Liver (tissue), 9 donors: ENCODE data around the gene JCHAIN. TPM values are rescaled to one million over a fixed set of nuclear protein-coding genes. Genes with fewer than 3 reads are reported as not detected.
A peak's percentile ranks its signal among the peaks of the same experiment; 100 is the strongest.
"Not testable (repeated sequence)": the region's sequence is repeated elsewhere in the genome, so short reads cannot be mapped to it uniquely, and the experiment has no call there.

Experiments
- DNase-seq: peaks from one replicate; pipeline ENCODE4 v3.0.0-alpha.2; 2017; ENCODE audit warnings: low spot score
- H3K27ac ChIP-seq, 2 donors: one replicate each; pipeline ENCODE4 v1.7.0; 2013; ENCODE audit warnings: inconsistent platforms in 2 of 2, low read length in 2 of 2, control low read depth in 1 of 2, low read depth in 1 of 2, mild to moderate bottlenecking in 1 of 2
- H3K27me3 ChIP-seq, 4 donors: one replicate each; pipeline versions ENCODE4 v1.6.1 to v1.7.0; 2013; ENCODE audit warnings: low read length in 3 of 4, inconsistent platforms in 1 of 4, mild to moderate bottlenecking in 1 of 4, moderate library complexity in 1 of 4; ENCODE audit not compliant: control insufficient read depth in 4 of 4, insufficient read depth in 4 of 4
- H3K36me3 ChIP-seq, 4 donors: one replicate each; pipeline versions ENCODE4 v1.6.1 to v1.7.0; 2013; ENCODE audit warnings: low read length in 3 of 4, mild to moderate bottlenecking in 3 of 4, low read depth in 1 of 4, moderate library complexity in 1 of 4; ENCODE audit not compliant: control insufficient read depth in 4 of 4, insufficient read depth in 3 of 4
- H3K4me1 ChIP-seq, 4 donors: one replicate each; pipeline versions ENCODE4 v1.6.1 to v1.7.0; 2013; ENCODE audit warnings: low read length in 3 of 4, mild to moderate bottlenecking in 3 of 4, moderate library complexity in 1 of 4; ENCODE audit not compliant: control insufficient read depth in 4 of 4, insufficient read depth in 4 of 4
- H3K4me3 ChIP-seq, 3 donors: one replicate each; pipeline versions ENCODE4 v1.6.1 to v1.7.0; 2013; ENCODE audit warnings: low read length in 3 of 3, control low read depth in 1 of 3, low read depth in 1 of 3, mild to moderate bottlenecking in 1 of 3
- H3K9ac ChIP-seq, 2 donors: one replicate each; pipeline ENCODE4 v1.7.0; 2013; ENCODE audit warnings: low read length in 2 of 2, mild to moderate bottlenecking in 2 of 2, moderate library complexity in 2 of 2, control low read depth in 1 of 2, low read depth in 1 of 2
- H3K9me3 ChIP-seq, 4 donors: one replicate each; pipeline versions ENCODE4 v1.6.1 to v1.7.0; 2013; ENCODE audit warnings: low read length in 3 of 4; ENCODE audit not compliant: control insufficient read depth in 4 of 4
- ATF3 ChIP-seq: IDR thresholded peaks from 2 replicates; pipeline ENCODE4 v1.6.1; 2016; ENCODE audit warnings: antibody characterized with exemption
- EGR1 ChIP-seq, 2 donors: IDR thresholded peaks; 2 replicates each; pipeline ENCODE4 v1.6.1; 2016 to 2018; ENCODE audit warnings: antibody characterized with exemption in 2 of 2, low read depth in 2 of 2
- FOXA1 ChIP-seq: IDR thresholded peaks from 2 replicates; pipeline ENCODE4 v1.6.1; 2016; ENCODE audit warnings: antibody characterized with exemption
- FOXA2 ChIP-seq: IDR thresholded peaks from 2 replicates; pipeline ENCODE4 v1.6.1; 2016; ENCODE audit warnings: antibody characterized with exemption
- GABPA ChIP-seq, 2 donors: IDR thresholded peaks in 1 of 2; conservative IDR thresholded peaks in 1 of 2; 2 replicates each; pipeline ENCODE4 v1.6.1; 2016; ENCODE audit warnings: antibody characterized with exemption in 2 of 2, mild to moderate bottlenecking in 1 of 2, moderate library complexity in 1 of 2
- HNF4A ChIP-seq, 2 donors: conservative IDR thresholded peaks; 2 replicates each; pipeline ENCODE4 v1.6.1; 2016; ENCODE audit warnings: antibody characterized with exemption in 2 of 2, mild to moderate bottlenecking in 2 of 2
- HNF4G ChIP-seq: IDR thresholded peaks from 2 replicates; pipeline ENCODE4 v1.6.1; 2016; ENCODE audit warnings: antibody characterized with exemption
- NR2F2 ChIP-seq: IDR thresholded peaks from 2 replicates; pipeline ENCODE4 v1.6.1; 2016; ENCODE audit warnings: antibody characterized with exemption
- REST ChIP-seq: IDR thresholded peaks from 2 replicates; pipeline ENCODE4 v1.6.1; 2016; ENCODE audit warnings: antibody characterized with exemption, mild to moderate bottlenecking
- RXRA ChIP-seq, 2 donors: IDR thresholded peaks; 2 replicates each; pipeline ENCODE4 v1.6.1; 2017 to 2018; ENCODE audit warnings: antibody characterized with exemption in 2 of 2, mild to moderate bottlenecking in 1 of 2
- SP1 ChIP-seq: IDR thresholded peaks from 2 replicates; pipeline ENCODE4 v1.6.1; 2018; ENCODE audit warnings: antibody characterized with exemption, mild to moderate bottlenecking
- YY1 ChIP-seq: IDR thresholded peaks from 2 replicates; pipeline ENCODE4 v1.6.1; 2016; ENCODE audit warnings: antibody characterized with exemption, mild to moderate bottlenecking
- ZBTB33 ChIP-seq: IDR thresholded peaks from 2 replicates; pipeline ENCODE4 v1.6.1; 2016; ENCODE audit warnings: antibody characterized with exemption
- WGBS: extraction: QIAGEN DNeasy Blood & Tissue Kit; methylation state at CpG from one replicate; pipeline ENCODE4 v1.1.7; 2013; 5-methylcytosine and 5-hydroxymethylcytosine counted together
- polyA plus RNA-seq, 2 donors: library from polyadenylated mRNA; stranded (reverse) in 1 of 2; unstranded in 1 of 2; fragments of 200-250 nt in 1 of 2; fragments of >200 nt in 1 of 2; fragmentation: Nextera tagmentation in 1 of 2; extraction: Ambion mirVana in 1 of 2; gene quantifications; one replicate each; pipeline versions ENCODE4 v1.2.1 to v1.2.3, GENCODE V29; 2013 to 2015
- total RNA-seq, 2 donors: library from RNA; depleted of rRNA; stranded (reverse); fragments of >200 nt; gene quantifications; one replicate each; pipeline ENCODE4 v1.2.3, GENCODE V29; 2014
- TF ChIP-seq, protein P1 (sequence below): fragments of 150-350 bp; IDR thresholded peaks from 2 replicates; pipeline ENCODE4 v1.5.1; 2017; ENCODE audit warnings: improper control_type of control experiment, low read depth, low read length; ENCODE audit not compliant: missing input control
- donor health status: healthy.
- donor health status: healthy.
- donor health status: healthy.
- donor health status: healthy.
- donor health status: healthy.

Gene JCHAIN
- total and polyA plus RNA-seq, 4 donors = 2.1 to 69.5 (median 9.7) TPM

DNA sequence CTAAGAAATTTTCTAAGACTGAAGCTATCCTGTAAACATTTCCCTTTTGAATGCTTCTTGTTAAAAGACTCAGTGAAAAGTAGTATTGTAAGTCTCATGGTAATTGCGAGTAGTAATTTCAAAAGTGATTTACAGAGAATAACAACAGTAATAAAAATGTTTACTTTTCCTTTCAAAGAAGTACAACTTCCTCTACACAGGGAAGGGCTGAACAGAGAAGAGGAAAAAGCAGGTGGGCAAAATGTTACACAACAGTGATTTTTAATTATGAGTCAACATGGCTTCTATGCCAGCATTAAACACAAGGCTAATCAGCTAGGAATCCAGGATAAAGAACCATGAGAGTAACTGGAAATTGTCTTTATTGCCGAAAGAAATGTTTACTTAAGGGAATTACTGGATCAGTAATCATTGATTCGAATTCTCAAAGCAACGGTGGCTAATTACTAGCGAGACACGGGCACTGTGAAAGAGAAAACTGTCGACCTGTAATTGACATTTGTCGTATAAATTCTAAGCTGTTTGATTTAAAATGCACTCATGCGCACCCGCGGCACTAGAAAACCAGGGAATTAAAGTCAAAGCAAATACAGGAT lies 37.4 kb upstream of the JCHAIN start:
- H3K9ac ChIP-seq = peak overlapping the region; percentile 83 to 87
- H3K9me3 ChIP-seq = no peaks in the 10 kb centered on the region
- no peaks in the 10 kb centered on the region for H3K27me3 ChIP-seq
- H3K36me3 ChIP-seq = no peaks in the 10 kb centered on the region
- H3K4me3 ChIP-seq = peak overlapping the region; percentile 74 to 100 (median 84)
- peak overlapping the region; percentile 97 to 99 for H3K27ac ChIP-seq
- peaks cover 0 to 17% (median 8%) of the 10 kb centered on the region in 4 donors for H3K4me1 ChIP-seq
- TF ChIP-seq FOXA2 (peak; percentile 41), GABPA (IDR thresholded peaks at IDR 0.05 in 1 of 2, conservative IDR thresholded peaks at IDR 0.05 in 1 of 2) (peak in 1 of 2 donors; percentile 0), HNF4A (conservative IDR thresholded peaks at IDR 0.05) (no peak), SP1 (peak; percentile 15), ATF3 (no peak), NR2F2 (no peak), EGR1 (IDR thresholded peaks at IDR 0.05; ENCODE audit: low read depth in 2 of 2) (no peak), HNF4G (no peak), REST (peak; percentile 7), YY1 (peak; percentile 72)
- 3% methylated on average over 11 of the region's 11 CpGs for WGBS
- DNase-seq = no peak

- not testable (repeated sequence) for H3K9ac ChIP-seq, DNase-seq, H3K9me3 ChIP-seq, H3K4me3 ChIP-seq, H3K27me3 ChIP-seq, H3K27ac ChIP-seq, H3K36me3 ChIP-seq
- WGBS = 70% methylated on average over 2 of the region's 2 CpGs
- peaks cover 0 to 17% (median 7%) of the 10 kb centered on the region in 4 donors for H3K4me1 ChIP-seq
Observed at GRCh38 chr4:70702592-70702991, 36.3 kb upstream of the JCHAIN start.

DNA sequence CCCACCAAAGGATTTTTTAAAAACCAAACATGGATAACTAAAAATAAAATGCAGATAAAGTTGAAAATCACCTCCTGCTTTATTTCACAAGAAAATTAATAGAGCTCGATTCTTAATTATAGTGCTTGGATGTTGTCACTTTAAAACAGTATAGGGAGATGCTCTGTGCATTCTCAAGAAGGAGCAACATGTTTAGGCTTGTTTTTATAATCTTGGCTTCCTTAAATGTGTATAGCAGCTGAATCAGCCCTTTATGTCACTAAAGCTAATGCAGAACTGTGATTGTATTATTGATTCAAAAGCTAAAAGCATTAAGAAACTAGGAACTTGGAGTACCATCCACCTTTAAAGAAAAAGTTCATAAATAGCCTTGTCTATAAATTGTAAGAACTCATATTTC lies 35.0 kb upstream of the JCHAIN start:
- H3K4me3 ChIP-seq = no peak overlapping the region
- H3K27ac ChIP-seq = no peak overlapping the region
- H3K36me3 ChIP-seq = no peaks in the 10 kb centered on the region
- H3K27me3 ChIP-seq = no peaks in the 10 kb centered on the region
- no peak overlapping the region for H3K9ac ChIP-seq
- 94% methylated on average over 1 of the region's 1 CpG for WGBS
- TF ChIP-seq EGR1 (IDR thresholded peaks at IDR 0.05; ENCODE audit: low read depth in 2 of 2) = no peak
- no peak for TF ChIP-seq RXRA (IDR thresholded peaks at IDR 0.05)
- no peak for TF ChIP-seq GABPA (IDR thresholded peaks at IDR 0.05 in 1 of 2, conservative IDR thresholded peaks at IDR 0.05 in 1 of 2)
- TF ChIP-seq, protein P1, sequence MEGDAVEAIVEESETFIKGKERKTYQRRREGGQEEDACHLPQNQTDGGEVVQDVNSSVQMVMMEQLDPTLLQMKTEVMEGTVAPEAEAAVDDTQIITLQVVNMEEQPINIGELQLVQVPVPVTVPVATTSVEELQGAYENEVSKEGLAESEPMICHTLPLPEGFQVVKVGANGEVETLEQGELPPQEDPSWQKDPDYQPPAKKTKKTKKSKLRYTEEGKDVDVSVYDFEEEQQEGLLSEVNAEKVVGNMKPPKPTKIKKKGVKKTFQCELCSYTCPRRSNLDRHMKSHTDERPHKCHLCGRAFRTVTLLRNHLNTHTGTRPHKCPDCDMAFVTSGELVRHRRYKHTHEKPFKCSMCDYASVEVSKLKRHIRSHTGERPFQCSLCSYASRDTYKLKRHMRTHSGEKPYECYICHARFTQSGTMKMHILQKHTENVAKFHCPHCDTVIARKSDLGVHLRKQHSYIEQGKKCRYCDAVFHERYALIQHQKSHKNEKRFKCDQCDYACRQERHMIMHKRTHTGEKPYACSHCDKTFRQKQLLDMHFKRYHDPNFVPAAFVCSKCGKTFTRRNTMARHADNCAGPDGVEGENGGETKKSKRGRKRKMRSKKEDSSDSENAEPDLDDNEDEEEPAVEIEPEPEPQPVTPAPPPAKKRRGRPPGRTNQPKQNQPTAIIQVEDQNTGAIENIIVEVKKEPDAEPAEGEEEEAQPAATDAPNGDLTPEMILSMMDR = no peak
- no peak for TF ChIP-seq NR2F2
- no peak for TF ChIP-seq ATF3
- no peak for TF ChIP-seq FOXA1
- no peak for TF ChIP-seq REST
- no peak for TF ChIP-seq ZBTB33
- no peak for TF ChIP-seq SP1
- peaks cover 0 to 12% (median 4%) of the 10 kb centered on the region in 4 donors for H3K4me1 ChIP-seq
- no peak for DNase-seq
- no peaks in the 10 kb centered on the region for H3K9me3 ChIP-seq
